ENCODE results near the gene PLEKHA6. TPM values are rescaled to one million over a fixed set of nuclear protein-coding genes. Genes with fewer than 3 reads are reported as not detected.

Gene PLEKHA6
- total and polyA plus RNA-seq, 2 of the 8 experiments (the other 6 are each of a cell fraction or from before 2014, with no cell fraction given), result 4.8 to 20.2 TPM

GRCh38 chr1:204232526-204232925 is 127.2 kb downstream of the PLEKHA6 start:
- H2BK15ac ChIP-seq (ENCODE audit: low read length), result no peak overlapping the region
- no peak overlapping the region for H4K5ac ChIP-seq (ENCODE audit: insufficient read length, low read depth, low read length)
- no peak overlapping the region for H2AK5ac ChIP-seq (ENCODE audit: low read depth, low read length)
- H3K27me3 ChIP-seq (replicated peaks in 1 of 4; ENCODE audit: control insufficient read depth in 3 of 4, extremely low read depth in 1 of 4, insufficient read depth in 3 of 4, low read length in 3 of 4), result no peaks in the 10 kb centered on the region
- DNase-seq (ENCODE audit: low read depth in 1 of 2, low spot score in 2 of 2) (no peak), FAIRE-seq (no peak)
- H2BK12ac ChIP-seq (ENCODE audit: low read depth, low read length), result no peak overlapping the region
- H3K79me2 ChIP-seq (ENCODE audit: control insufficient read depth in 1 of 2, insufficient read depth in 2 of 2, low read length in 2 of 2), result no peaks in the 10 kb centered on the region
- no peak overlapping the region for H3K4me2 ChIP-seq (ENCODE audit: insufficient read depth in 1 of 2, low read depth in 2 of 2, low read length in 2 of 2)
- no peak overlapping the region for H2BK20ac ChIP-seq (ENCODE audit: low read length)
- H3K14ac ChIP-seq (ENCODE audit: insufficient read length), result no peak overlapping the region
- no peak overlapping the region for H3K18ac ChIP-seq (ENCODE audit: extremely low read depth, low read length)
- no peak overlapping the region for H3K56ac ChIP-seq (replicated peaks; ENCODE audit: insufficient read length, low read depth, low read length)
- H3K27ac ChIP-seq (ENCODE audit: low read depth, low read length), result no peak overlapping the region
- no peak overlapping the region for H2BK120ac ChIP-seq (replicated peaks; ENCODE audit: low read depth, low read length)
- H3K9ac ChIP-seq (replicated peaks in 1 of 4; ENCODE audit: extremely low read depth in 1 of 4, low read depth in 3 of 4, low read length in 3 of 4), result no peak overlapping the region
- no peaks in the 10 kb centered on the region for H4K20me1 ChIP-seq (replicated peaks in 1 of 2; ENCODE audit: control insufficient read depth in 1 of 2, insufficient read depth in 2 of 2, low read length in 2 of 2)
- H2BK5ac ChIP-seq (ENCODE audit: low read depth, low read length), result no peak overlapping the region
- peaks cover 0 to 4% (median 0%) of the 10 kb centered on the region in 4 experiments; a peak in 1 of 8 replicates for H3K36me3 ChIP-seq (ENCODE audit: control insufficient read depth in 2 of 4, insufficient read depth in 4 of 4, low read length in 3 of 4)
- H4K91ac ChIP-seq (replicated peaks; ENCODE audit: insufficient read length, low read length), result no peak overlapping the region
- H3K23me2 ChIP-seq (ENCODE audit: low read depth, low read length), result no peaks in the 10 kb centered on the region
- H3K4ac ChIP-seq (replicated peaks; ENCODE audit: insufficient read length, low read depth, low read length), result no peak overlapping the region
- no peaks in the 10 kb centered on the region for H3K4me1 ChIP-seq (replicated peaks in 1 of 4; ENCODE audit: control insufficient read depth in 3 of 4, insufficient read depth in 4 of 4, low read length in 3 of 4)
- no peaks in the 10 kb centered on the region for H3K79me1 ChIP-seq (ENCODE audit: low read depth, low read length)
- H3K4me3 ChIP-seq (ENCODE audit: extremely low read depth in 1 of 4, insufficient read depth in 2 of 4, low read depth in 3 of 4, low read length in 4 of 4), result no peak overlapping the region
- no peak overlapping the region for H4K8ac ChIP-seq (ENCODE audit: extremely low read depth, insufficient read depth, low read length)
- ChIA-PET CTCF (ENCODE audit: partially characterized antibody) (interaction anchor here (0.6 to 8.3 kb wide), 6 partner anchors 9 to 239 kb away, joined by 3 to 59 read pairs (median 5); no protein-coding TSS in a partner anchor), POLR2A (ENCODE audit: partially characterized antibody) (interaction anchor here (1.1 kb wide), 1 partner anchor 371 kb away, joined by 3 read pairs; no protein-coding TSS in a partner anchor)
- H2AFZ ChIP-seq (ENCODE audit: low read length), result no peak overlapping the region
- no peaks in the 10 kb centered on the region for H3K9me3 ChIP-seq (ENCODE audit: insufficient read depth in 2 of 2, low read depth in 1 of 2, low read length in 1 of 2)
- H3K23ac ChIP-seq (ENCODE audit: insufficient read length), result no peak overlapping the region
- TF ChIP-seq KDM4A (IDR thresholded peaks at IDR 0.05; ENCODE audit: low read depth, low read length, severe bottlenecking), result no peak
- TF ChIP-seq HDAC6 (IDR thresholded peaks at IDR 0.05; ENCODE audit: low read depth, low read length), result no peak
- no peak for TF ChIP-seq BCL11A (IDR thresholded peaks at IDR 0.05; ENCODE audit: low read depth in 2 of 2, low read length in 2 of 2)
- no peak for TF ChIP-seq BRCA1 (IDR thresholded peaks at IDR 0.05; ENCODE audit: low read depth, low read length)
- TF ChIP-seq SP4 (IDR thresholded peaks at IDR 0.05; ENCODE audit: low read length), result no peak
- TF ChIP-seq SP2 (IDR thresholded peaks at IDR 0.05; ENCODE audit: low read length), result no peak
- no peak for TF ChIP-seq SAP30 (IDR thresholded peaks at IDR 0.05; ENCODE audit: insufficient read depth, insufficient replicate concordance, low read length)
- TF ChIP-seq CHD1 (IDR thresholded peaks at IDR 0.05; ENCODE audit: low read depth, low read length), result no peak
- no peak for TF ChIP-seq SUZ12 (IDR thresholded peaks at IDR 0.05; ENCODE audit: low read length)
- no peak for TF ChIP-seq TEAD4 (IDR thresholded peaks at IDR 0.05; ENCODE audit: low read depth, low read length)
- no peak for TF ChIP-seq CBX8 (IDR thresholded peaks at IDR 0.05; ENCODE audit: borderline replicate concordance, low read depth, low read length)
- no peak for TF ChIP-seq EGR1 (IDR thresholded peaks at IDR 0.05; ENCODE audit: borderline replicate concordance, low read depth, low read length)
- no peak for TF ChIP-seq TCF12 (IDR thresholded peaks at IDR 0.05; ENCODE audit: low read depth, low read length)
- no peak for TF ChIP-seq SRF (IDR thresholded peaks at IDR 0.05; ENCODE audit: low read depth, low read length)
- no peak for TF ChIP-seq MAFK (IDR thresholded peaks at IDR 0.05; ENCODE audit: low read depth, low read length)
- no peak for TF ChIP-seq KDM5A (IDR thresholded peaks at IDR 0.05; ENCODE audit: low read length)
- no peak for TF ChIP-seq ASH2L (IDR thresholded peaks at IDR 0.05; ENCODE audit: low read length)
- TF ChIP-seq JUND (IDR thresholded peaks at IDR 0.05; ENCODE audit: low read length), result no peak
